ENCODE measurements around the gene NEUROD4.

- TF ChIP-seq CTCF (IDR thresholded peaks at IDR 0.05) (no peak), NFYB (CRISPR knock-in tag; conservative IDR thresholded peaks at IDR 0.05; ENCODE audit: low read depth) (no peak), CREB1 (CRISPR knock-in tag; IDR thresholded peaks at IDR 0.05) (no peak), USF2 (CRISPR knock-in tag; IDR thresholded peaks at IDR 0.05) (no peak), NFE2L1 (CRISPR knock-in tag; IDR thresholded peaks at IDR 0.05) (no peak), CBFB (CRISPR knock-in tag; IDR thresholded peaks at IDR 0.05; ENCODE audit: low read depth) (no peak), TEAD4 (CRISPR knock-in tag; IDR thresholded peaks at IDR 0.05) (no peak), ATF3 (CRISPR knock-in tag; conservative IDR thresholded peaks at IDR 0.05) (no peak)
These were observed 43.5 kb downstream of the NEUROD4 start for GRCh38 chr12:55063291-55063690.
